A673 (cell line): Measurements from ENCODE around the gene HGF.

ENCODE experiments used
- CTCF ChIP-seq: fragments of 300-800, 200-600 bp; sonication (generic); conservative IDR thresholded peaks from 2 replicates; pipeline ENCODE4 v1.5.1; 2017; ENCODE audit warnings: low read depth, mild to moderate bottlenecking, antibody characterized with exemption, low read length, moderate library complexity, mixed read lengths
- EZH2 ChIP-seq: fragments of 200-600 bp; sonication (generic); IDR thresholded peaks from 2 replicates; pipeline ENCODE4 v1.6.1; 2017; ENCODE audit warnings: borderline replicate concordance, low read depth, mild to moderate bottlenecking, mixed read lengths, antibody characterized with exemption, low read length; ENCODE audit not compliant: poor library complexity, severe bottlenecking

- TF ChIP-seq CTCF (no peak), EZH2 (no peak)
Measured at GRCh38 chr7:81705206-81705605, 64.6 kb downstream of the HGF start.
